GM18508 (cell line): ENCODE data around the gene IMPA2.

ENCODE experiments used
- ATAC-seq: cut with Tn5 transposase; IDR thresholded peaks from one replicate; pipeline ENCODE4 v1.9.1; 2021; ENCODE audit warnings: moderate number of reproducible peaks; ENCODE audit not compliant: insufficient read depth, unreplicated experiment

IMPA2 gene

DNA sequence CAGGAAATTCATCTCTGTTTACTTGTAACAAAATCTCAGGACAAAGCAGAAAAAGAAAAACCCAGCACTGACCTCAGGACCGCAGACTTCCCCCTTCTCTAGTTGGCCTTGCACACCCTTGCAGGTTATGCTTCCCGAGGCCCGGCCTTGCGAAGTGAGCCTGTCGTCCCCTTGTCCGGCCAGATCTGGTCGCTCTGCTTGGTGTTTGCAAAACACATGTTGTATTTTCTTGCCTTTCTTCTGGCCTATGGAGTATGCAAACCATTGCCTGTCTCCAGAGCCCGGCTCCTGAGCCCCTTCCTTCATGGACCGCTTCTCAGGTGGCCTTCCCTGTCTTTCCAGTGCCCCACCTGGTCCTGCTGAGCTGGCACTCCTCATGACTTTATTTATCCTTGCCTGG is 4.8 kb downstream of the IMPA2 start:
- ATAC-seq, result no peak

DNA sequence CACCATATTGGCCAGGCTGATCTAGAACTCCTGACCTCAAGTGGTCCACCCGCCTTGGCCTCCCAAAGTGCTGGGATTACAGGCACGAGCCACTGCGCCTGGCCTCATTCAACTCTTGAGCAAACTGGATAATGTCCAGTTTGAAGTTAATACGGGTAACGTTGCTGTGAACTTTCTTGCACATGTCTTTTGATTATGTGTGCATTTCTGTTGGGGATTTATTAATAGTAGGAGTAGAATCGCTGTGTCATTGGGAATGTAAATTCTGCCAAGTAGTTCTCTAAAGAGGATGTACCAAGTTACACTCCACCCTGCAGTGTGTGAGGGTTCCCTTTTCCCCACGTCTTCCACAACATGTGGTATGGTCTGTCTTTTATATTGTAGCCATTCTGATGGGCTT is 6.2 kb downstream of the IMPA2 start:
- ATAC-seq, result no peak

DNA sequence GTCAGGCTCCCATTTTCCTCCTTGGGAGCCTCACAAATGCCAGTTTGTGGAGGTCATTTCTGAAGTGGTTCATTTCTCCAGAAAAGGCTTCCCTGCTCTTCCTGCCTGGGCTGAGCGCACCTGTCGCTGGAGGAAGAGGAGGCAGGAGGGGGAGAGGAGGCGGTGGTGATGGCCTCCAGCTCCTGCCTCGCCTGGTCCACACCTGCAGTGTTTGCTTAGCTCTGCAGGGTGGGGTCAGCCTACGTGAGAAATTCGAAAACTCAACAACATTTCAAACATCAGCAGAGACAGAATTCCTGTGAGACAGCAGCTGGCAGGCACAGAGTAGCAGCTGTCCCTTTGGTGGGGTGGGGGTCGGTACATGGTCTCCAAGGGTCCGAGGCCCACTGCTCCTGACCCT is 7.9 kb downstream of the IMPA2 start:
- ATAC-seq, result no peak

DNA sequence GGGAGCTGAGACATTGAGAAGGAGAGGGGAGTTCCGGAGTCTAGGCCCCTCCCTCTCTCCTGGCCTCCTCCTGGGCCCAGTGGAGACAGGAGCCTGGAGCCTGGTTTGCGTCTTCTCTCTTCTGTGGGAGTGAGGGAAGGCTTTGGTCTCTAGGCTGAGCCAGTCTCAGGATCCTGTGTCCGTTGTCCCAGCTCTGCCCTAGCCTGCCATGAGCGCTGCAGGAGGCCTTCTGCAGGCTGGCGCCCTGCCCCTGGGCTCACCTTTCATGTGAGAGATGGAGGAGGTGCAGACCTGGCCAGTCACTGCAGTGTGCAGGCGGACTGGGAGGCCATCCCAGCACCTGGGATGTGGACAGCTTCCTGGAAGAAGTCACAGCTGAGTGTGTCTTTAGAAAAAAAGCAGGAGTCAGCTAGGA is 8.7 kb downstream of the IMPA2 start:
- ATAC-seq, result no peak

DNA sequence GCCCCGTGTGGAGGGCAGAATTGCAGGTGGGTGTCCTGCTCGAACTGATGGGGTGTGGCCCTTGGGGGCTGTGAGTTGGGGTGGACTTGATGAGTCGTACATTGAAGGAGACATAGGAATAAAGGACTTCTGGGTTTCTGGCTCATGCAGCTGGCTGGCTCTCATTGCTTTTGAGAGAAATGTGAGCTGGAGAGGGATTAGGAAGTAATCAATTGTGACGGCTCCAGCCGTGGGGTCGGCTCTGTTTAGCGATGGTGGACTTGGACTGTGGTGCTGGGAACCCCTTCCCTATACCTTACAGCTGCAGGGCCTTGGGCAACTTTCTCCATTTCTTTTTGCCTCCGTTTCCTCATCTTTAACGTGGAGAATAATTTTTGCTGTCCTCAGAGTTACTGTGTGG is 9.2 kb downstream of the IMPA2 start:
- no peak for ATAC-seq

DNA sequence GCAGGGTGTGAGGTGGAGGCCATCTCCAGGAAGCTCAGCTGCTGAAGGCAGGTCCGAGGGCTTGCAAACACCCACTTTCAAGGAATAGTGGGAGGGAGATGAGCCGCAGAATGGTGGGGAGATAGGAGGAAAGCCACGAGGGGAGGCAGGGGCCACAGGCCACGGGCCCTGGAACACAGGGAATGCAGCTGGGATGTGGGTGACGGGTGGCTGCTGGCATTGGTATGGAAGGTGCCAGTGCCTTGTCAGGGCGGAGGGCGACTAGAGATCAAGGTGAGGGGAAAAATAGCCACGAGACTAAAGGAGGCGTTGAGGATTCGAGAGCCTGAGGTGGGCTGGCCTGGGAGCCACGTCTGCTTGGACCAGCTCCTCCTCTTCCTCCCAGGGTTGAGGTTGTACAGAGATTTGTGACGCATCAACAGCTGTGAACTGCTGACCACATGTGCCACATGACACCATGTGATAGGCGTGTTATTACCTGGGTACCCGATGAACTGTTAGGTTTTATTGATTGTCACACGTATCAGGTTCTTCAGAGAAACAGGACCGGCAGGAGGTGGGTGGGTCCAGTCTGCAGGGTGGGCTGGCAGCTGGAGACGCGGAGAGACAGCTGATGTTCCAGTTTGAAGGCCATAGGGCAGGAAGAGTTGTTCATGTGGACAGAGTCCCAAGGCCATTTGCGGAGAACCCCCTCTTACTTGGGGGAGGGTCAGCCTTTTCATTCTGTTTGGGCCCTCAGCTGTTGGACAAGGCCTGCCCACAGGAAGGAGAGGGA is 9.9 kb downstream of the IMPA2 start:
- ATAC-seq, result no peak

DNA sequence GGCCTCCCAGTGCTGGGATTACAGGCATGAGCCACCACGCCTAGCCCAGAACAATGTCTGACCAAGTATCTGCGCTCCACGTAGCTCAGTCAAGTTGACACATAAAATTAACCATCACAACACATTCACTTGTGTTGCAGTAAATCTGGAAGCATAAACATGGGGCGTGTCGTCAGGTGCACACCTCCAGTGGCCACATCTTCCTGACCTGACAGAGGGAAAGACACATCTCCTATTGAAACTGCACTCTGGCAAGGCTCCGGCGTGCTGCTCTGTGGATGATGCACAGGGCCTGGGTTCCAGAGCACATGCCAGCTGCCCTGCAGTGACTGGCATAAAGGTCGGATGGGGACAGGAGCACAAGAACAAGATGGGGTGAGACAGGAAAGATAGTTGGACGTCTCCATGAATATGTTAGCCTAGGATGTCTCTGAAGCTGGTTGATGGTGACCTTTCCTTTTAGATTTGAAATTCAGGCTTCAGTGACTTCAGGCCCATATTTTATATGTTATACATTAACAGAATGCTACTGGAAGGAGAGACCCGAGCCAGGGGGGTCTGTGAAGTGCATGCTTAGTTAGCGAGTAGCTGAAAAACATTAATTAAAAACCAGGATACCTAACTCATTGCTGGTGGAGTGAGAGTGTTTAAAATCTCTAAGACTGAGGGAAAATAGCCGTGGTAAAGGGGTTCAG is 10.9 kb downstream of the IMPA2 start:
- no peak for ATAC-seq

DNA sequence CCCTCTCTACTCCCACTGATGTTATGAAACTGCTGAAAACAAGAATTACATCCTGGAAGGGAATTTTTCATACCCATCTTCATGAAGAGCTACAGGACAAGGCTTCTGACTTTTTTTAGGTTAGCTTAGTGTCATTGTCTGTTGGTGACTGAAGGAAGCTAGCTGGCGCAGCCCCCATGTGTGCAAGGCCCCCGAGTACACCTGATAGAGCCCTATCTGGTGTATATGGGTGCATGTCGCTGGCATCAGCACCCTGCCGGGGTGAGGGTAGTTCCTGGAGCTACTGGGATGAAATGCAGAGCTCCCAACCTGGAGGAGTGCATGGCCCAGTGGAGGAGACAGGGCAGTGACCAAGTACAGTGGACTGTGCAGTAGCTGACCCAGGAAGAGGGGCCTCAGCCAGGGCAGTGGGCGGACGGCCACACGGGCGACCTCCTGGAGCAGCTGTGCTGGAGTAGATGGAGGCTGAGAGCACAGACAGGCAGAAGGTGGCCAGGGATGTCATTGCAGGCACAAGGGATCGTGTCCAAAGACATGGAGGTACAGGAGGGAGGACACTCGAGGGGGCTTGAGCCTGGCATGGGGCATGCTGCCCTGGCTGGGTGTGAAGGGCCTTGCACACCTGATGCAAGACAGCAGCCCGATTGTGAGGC is 12.1 kb downstream of the IMPA2 start:
- no peak for ATAC-seq

DNA sequence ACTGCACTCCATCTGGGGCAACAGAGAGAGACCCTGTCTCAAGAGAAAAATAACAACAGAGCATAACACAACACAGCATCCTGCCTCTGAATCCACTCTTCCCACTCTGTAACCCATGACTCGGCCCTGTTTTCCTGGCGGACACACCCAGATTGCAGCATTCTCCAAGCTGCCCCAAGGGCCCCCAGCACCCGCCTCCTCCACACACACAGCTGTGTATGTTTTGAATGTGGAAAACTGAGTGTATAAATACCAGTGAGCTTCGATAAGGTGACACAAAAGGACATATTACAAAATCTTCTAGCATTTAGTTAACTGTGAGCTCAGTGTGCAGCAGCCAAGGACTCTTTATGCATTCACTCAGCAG is 13.0 kb downstream of the IMPA2 start:
- ATAC-seq, result no peak

DNA sequence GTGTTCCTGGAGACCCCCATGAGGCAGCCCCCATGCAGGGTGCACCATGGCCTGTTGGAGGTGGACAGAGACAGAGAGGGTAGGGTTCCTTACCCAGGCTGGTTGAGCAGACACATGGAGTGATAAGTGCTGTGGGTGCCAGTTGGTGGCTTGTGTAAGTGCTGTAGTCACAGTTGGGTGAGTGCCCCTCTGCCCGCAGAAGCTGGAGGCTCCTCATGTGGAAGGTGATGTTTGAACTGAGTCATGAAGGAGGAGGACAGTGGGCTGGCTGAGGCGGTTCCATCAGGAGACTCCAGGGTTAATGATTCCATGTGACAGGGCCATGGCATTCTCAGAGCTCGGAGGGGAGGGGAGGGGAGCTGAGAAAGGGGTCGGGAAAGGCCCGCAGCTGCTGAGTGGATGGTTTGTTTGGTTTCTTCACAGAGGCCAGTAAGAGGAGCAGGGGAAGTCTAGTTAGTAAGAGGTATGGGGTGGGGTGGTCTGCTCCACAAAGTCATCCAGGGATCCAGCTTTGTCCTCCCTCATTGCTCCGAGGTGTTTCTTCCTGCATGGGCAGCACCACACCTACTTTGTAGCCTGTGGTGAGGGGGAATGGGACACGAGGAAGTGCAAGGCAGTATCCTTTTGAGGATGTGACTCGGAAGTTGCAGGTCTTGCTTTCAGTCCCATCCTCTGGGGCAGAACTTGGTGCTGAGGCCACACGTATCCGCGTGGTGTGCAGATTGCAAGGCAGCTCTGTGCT is 13.6 kb downstream of the IMPA2 start:
- ATAC-seq, result no peak

DNA sequence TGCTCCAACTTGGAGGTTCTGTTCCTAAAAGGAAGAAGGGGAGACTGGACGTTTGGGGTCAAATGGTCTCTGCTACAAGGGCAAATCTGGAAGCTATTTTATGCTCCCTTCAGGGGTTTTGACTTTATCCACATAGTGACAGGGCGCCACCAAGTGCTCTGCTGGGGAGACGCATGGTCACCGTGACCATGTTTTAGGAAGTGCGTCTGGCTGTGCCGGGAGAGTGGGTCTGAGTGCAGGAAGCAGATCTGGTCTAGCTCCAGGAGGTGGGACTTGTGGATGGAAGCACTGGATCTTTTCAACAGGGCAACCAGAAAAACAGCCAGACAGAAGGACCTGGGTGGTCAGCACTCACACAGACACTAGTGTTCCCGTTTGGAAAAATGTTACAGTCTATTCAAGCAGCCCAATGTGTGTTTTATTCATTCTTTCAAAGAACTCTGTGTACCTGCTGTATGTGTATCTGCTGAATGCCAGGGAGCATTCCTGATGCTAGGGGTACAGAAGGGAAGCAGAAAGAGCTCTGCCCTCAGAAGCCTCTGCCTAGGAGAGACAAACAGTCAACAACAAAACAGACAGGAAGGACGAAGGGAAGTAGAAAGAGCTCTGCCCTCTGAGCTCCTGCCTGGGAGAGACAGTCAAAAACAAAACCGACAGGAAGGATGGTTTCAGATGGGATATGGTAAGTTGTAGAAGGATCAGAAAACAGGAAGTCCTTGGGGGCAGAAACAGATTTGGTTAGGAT is 14.3 kb downstream of the IMPA2 start:
- ATAC-seq, result peak; percentile 77

DNA sequence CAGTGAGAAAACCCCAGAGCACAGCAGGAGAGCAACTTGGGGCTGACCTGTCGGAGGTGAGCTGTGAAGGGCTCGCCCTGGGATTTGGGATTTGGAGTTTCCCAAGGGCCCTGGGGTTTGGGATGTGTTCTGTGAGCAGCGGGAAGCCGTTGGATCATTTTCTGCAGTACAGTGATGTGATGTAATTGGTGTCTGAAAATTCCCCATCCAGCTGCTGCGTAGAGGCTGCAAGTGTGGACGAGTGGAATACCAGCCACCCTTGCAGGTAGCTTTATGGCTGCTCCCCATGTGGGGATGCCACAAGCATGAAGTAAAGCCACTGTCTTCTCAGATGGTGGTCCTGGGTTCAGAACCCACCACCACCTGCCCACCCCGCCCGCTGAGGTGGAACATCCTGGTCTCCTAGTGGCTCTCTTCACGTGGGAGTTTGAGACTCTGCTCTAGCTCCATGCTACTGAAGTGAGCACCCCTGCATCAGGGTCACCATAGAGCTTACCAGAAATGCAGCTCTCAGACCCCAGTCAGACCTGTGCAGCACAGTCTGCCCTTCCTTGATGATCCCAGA is 15.0 kb downstream of the IMPA2 start:
- ATAC-seq, result no peak

DNA sequence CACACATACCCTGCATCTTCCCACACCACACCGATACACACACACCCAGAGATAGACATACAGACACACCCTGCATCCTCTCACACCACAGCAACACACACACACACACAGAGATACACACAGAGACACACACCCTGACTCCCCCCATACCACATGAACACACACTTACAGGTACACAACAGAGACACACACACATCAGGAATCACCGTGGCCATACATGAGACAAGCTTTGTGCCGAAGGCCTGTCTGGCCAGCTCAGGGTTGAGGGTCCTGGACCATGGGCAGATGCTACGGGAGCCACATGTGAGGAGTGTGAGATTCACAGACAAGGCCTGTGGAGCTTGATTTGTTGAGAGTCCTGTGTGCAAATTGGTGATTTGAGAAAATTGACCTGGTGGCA is 15.6 kb downstream of the IMPA2 start:
- no peak for ATAC-seq

DNA sequence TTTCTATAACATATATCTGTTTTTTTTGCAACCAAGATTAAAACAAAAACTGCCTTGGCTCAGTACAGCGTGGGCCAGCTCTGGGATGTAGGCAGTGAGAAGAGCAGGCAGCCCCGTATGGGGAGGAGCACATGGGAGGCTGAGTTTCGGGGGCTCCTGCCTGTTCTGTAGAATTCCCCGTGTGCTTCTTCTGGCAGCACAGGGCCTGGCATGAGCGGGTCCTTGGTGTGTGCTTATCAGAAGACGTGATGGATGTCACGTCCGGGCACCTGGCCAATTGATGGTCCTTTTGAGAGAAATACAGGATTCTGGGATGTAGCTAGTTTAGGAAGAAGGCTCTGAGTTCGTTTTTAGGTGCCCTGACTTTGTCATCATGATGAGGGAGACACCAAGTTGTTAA is 16.2 kb downstream of the IMPA2 start:
- ATAC-seq, result no peak

DNA sequence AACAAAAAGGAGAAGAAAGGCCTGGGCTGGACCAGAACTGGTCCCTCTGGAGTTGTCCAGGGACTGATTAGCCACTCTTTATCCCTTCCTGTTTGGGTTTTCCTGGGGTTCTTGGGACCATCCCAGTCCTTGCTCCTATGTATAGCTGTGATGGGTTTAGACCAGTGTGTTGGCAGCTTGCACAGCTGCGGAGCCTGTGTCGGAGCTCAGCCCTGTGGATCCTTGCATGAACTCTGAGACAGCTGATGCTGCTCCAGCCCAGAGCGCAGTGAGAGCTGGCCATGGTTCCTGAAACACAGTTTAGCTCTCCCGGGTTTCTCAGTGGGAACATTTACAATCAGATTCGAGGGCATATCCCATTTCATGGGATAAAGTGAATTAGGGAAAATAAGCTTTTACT is 16.9 kb downstream of the IMPA2 start:
- no peak for ATAC-seq

DNA sequence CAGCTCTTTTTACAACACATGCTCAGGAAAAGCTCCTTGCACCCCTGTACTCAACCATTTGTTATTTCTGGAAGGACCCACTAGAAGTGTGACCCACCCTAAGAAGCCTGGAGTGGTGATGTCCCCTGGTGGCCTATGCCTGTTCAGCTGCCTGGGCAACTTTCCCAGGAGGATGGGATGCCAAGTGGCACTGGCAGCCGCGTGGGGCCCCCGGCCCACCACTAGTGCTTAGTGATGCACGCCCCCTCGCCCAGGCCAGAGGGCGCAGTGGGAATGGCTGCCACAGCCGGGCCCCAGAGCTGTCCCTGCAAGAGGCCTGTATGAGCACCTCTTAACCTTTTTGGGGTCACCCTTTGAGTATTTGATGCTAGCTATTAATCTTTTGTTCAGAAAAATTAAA is 18.1 kb downstream of the IMPA2 start:
- ATAC-seq, result no peak

DNA sequence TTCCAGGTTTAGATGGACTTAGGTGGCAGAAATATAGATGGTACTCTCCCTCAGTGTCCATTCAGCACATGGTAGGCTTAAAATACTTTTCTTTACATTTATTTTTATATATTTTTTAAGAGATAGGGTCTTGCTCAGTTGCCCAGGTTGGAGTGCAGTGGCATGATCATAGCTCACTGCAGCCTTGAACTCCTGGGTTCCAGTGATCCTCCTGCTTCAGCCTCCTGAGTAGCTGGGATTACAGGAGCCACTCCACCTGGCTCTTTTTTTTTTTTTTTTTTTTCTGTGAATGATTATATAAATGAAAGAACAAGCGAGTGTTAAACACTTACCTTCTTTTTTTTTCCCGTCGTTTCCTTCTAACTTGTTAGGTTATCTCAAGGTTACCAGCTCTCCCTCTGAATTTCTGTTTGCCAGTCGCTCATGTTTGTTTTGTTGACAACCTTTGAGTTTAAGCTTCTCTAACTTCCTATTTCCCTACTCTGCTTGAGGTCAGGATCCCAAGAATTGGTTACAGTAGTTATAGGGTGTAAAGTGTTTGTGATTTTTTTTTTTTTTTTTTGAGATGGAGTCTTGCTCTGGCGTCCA is 18.9 kb downstream of the IMPA2 start:
- no peak for ATAC-seq

DNA sequence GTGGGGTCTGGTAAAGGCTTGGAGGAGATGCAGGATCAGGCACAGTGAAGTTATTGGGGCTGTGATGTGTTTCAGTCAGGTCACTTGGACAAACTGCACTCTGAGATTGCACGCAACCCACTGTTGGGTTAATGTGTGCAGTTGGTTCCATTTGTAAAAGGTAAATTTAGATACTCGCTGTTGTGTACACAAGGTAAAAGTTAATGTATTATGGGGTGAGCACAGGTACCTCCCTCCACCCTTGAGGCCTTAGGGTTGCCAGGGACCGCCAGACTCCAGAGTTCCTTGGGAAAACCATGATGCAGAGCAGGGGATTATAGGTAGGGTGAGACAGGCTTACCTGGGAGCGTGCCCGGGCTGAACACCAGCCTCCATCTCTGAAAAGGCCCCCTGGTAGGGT is 20.1 kb downstream of the IMPA2 start:
- no peak for ATAC-seq

DNA sequence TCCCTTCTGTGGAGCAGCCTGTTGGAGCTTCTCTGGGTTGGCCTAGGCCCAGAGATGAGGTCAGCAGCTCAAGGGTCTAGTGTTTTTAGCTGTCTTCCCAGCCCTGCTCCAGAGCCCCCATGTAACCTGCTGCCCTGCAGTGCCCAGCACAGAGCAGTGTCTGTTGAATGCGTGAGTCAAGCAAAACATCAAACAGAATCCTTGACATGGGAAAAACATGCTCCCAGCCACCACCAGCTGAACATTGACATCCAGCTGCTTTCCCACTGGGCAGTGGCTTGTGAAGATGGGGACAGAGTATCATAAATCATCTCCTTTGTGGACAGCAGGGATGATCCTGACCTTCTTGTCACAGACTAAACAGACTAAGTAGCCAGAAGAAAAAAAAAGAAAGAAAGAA is 22.6 kb downstream of the IMPA2 start:
- ATAC-seq, result no peak
